Transverse colon (tissue), 4 donors: ENCODE data around the gene ZFHX3. TPM values are rescaled to one million over a fixed set of nuclear protein-coding genes. Genes with fewer than 3 reads are reported as not detected.

Source experiments
- DNase-seq: peaks from one replicate; pipeline ENCODE4 v3.0.0-alpha.2; 2019
- H3K27ac ChIP-seq, 4 donors: fragments of 200-600 bp; sonication (generic); 2 replicates each; pipeline ENCODE4 v1.5.1; 2016 to 2018; ENCODE audit warnings: inconsistent platforms in 4 of 4
- H3K27me3 ChIP-seq: fragments of 200-600 bp; sonication (generic); 2 replicates; pipeline ENCODE4 v1.5.1; 2017; ENCODE audit warnings: inconsistent platforms
- H3K36me3 ChIP-seq, 4 donors: fragments of 200-600 bp; sonication (generic); 2 replicates each; pipeline ENCODE4 v1.5.1; 2017 to 2019; ENCODE audit warnings: inconsistent platforms in 4 of 4
- H3K4me1 ChIP-seq, 4 donors: fragments of 200-600 bp; sonication (generic); 2 replicates each; pipeline ENCODE4 v1.5.1; 2017 to 2020; ENCODE audit warnings: inconsistent platforms in 4 of 4
- H3K4me3 ChIP-seq, 4 donors: fragments of 200-600 bp; sonication (generic); 1 replicate in 1 of 4; 2 replicates in 3 of 4; pipeline versions ENCODE4 v1.5.1 to v1.6.1; 2017 to 2019; ENCODE audit warnings: inconsistent platforms in 4 of 4
- H3K9me3 ChIP-seq, 2 donors: fragments of 200-600 bp; sonication (generic); 2 replicates each; pipeline ENCODE4 v1.5.1; 2017 to 2019; ENCODE audit warnings: inconsistent platforms in 2 of 2
- CTCF ChIP-seq, 5 experiments: fragments of 200-600 bp in 3 of 5; fragments of 450-650 bp in 2 of 5; sonication (generic) in 3 of 5; IDR thresholded peaks; 1 replicate in 2 of 5; 2 replicates in 3 of 5; pipeline ENCODE4 v1.5.1; 2016 to 2017; ENCODE audit warnings: antibody characterized with exemption in 5 of 5, inconsistent platforms in 3 of 5, mild to moderate bottlenecking in 2 of 5, moderate library complexity in 1 of 5
- EP300 ChIP-seq: sonication (generic); formaldehyde crosslinking; IDR thresholded peaks from one replicate; pipeline ENCODE4 v1.6.1; 2017; ENCODE audit warnings: antibody characterized with exemption, low read depth
- POLR2A ChIP-seq: fragments of 450-650 bp; IDR thresholded peaks from one replicate; pipeline ENCODE4 v1.6.1; 2016; ENCODE audit warnings: antibody characterized with exemption, mild to moderate bottlenecking, moderate library complexity
- POLR2AphosphoS5 ChIP-seq, 3 donors: sonication (generic); formaldehyde crosslinking; IDR thresholded peaks; one replicate each; pipeline ENCODE4 v1.6.1; 2016; ENCODE audit warnings: antibody characterized with exemption in 3 of 3
- WGBS, 2 donors: methylation state at CpG; one replicate each; pipeline ENCODE4 v1.1.5; 2018; ENCODE audit warnings: low coverage in 1 of 2; 5-methylcytosine and 5-hydroxymethylcytosine counted together
- in situ Hi-C, 4 donors: fragments of 200-750 bp; cut with MboI; loops; one replicate each; pipeline versions ENCODE4 v1.15.0 to v1.15.1; 2017; ENCODE audit warnings: low sequenced_read_pairs in 3 of 4, low pct_ligation_motif_present in 1 of 4, low pct_unique_long_range_greater_than_20kb in 1 of 4
- intact Hi-C: fragments of 100-400 bp; cut with DNase I; formaldehyde crosslinking; loops from one replicate; pipeline ENCODE4 v1.15.1; 2023; ENCODE audit warnings: low total_unique reads
- total RNA-seq, 4 donors: library from RNA; depleted of rRNA; stranded (reverse); fragments of >200 nt; gene quantifications; one replicate each; pipeline ENCODE4 v1.1.0, GENCODE V29; 2016

Gene ZFHX3
- total RNA-seq, 4 donors from 2014 or later = 12.3 to 23.7 (median 15.3) TPM

DNA sequence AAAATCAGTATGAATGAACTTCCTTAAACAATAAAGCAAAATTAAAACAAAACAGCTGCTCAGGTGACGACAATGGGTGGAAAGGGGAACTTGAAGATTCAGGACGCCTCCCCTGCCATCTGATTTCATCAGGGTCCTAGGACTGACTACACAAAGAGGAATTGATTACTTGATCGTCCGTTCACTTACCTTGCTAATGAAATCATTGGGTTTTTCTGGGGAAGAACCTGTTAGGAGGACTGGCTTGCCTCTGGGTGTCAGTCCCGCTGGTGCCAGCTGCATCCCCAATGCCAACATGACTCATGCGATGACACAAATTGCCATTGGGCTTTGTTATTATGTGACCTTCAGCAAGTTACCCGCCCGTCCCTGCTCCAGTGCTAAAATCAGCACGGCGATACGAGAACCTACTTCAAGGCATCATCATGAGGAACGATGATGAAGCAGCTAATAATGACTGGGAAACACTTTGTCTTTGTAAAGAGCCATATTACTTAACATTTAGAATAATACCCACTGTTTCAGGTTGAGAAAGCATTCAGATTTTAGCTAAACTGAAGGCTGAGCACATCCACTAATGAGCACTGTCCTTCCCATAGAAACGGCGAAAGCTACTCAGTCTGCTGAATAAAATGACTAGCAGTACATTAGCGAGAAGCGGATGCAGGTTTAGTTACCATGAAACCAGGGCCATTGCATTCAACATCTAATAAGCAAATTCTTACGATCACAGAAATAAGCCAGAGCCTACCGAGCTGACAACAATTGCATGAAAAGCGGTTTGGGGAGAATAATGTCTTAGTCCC lies 139.4 kb downstream of the ZFHX3 start:
- Histone ChIP-seq H3K4me3 (no peak overlapping the region), H3K9me3 (no peaks in the 10 kb centered on the region), H3K4me1 (no peaks in the 10 kb centered on the region), H3K27ac (no peak overlapping the region), H3K27me3 (no peaks in the 10 kb centered on the region), H3K36me3 (no peaks in the 10 kb centered on the region)
- DNase-seq = no peak
- in situ Hi-C loops = no loop called here
- intact Hi-C loops = no loop called here
- TF ChIP-seq POLR2AphosphoS5 (IDR thresholded peaks at IDR 0.05) = no peak
- no peak for TF ChIP-seq CTCF (IDR thresholded peaks at IDR 0.05)
- no peak for TF ChIP-seq EP300
- TF ChIP-seq POLR2A = no peak
- 90 to 92% methylated on average over 17 to 19 of the region's 19 CpGs for WGBS, 2 donors

- H3K27ac ChIP-seq = no peak overlapping the region
- H3K27me3 ChIP-seq = no peaks in the 10 kb centered on the region
- no peaks in the 10 kb centered on the region for H3K9me3 ChIP-seq
- no peaks in the 10 kb centered on the region for H3K36me3 ChIP-seq
- H3K4me3 ChIP-seq = no peak overlapping the region
- intact Hi-C loops = no loop called here
- in situ Hi-C loops = no loop called here
- H3K4me1 ChIP-seq = no peaks in the 10 kb centered on the region
- WGBS, 2 donors = 80% methylated on average over 4 of the region's 4 CpGs; no CpG with 5 or more reads in 1 of the 2 donors
- TF ChIP-seq CTCF (IDR thresholded peaks at IDR 0.05) = no peak
- TF ChIP-seq POLR2AphosphoS5 (IDR thresholded peaks at IDR 0.05) = no peak
- TF ChIP-seq EP300 = no peak
- no peak for TF ChIP-seq POLR2A
- DNase-seq = no peak
These were observed 142.3 kb downstream of the ZFHX3 start for GRCh38 chr16:72905581-72905980.

DNA sequence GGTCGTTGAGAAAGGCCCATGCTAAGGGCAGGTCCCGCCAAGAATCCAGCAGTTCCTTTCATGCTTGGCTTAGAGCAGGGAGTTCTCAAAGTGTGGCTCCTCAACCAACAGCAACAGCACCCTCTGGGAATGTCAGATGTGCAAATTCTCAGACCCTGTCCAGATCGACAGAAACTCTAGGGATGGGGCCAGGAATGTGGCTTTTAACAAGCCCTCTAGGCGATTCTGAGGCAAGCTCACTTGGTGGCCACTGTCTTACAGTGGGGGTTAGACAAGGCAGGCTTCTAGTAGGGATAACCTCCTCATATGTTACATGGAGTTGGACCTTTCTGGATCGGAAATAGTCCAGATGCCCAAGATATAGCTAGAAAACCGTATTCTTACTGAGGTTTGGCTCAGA lies 144.8 kb downstream of the ZFHX3 start:
- TF ChIP-seq POLR2AphosphoS5 (IDR thresholded peaks at IDR 0.05) (no peak), POLR2A (no peak), CTCF (IDR thresholded peaks at IDR 0.05) (no peak), EP300 (no peak)
- DNase-seq = no peak
- 76 to 89% methylated on average over 2 to 6 of the region's 6 CpGs for WGBS, 2 donors
- peaks cover 0 to 6% (median 0%) of the 10 kb centered on the region in 4 donors for H3K4me1 ChIP-seq
- in situ Hi-C loops (no loop called here), intact Hi-C loops (no loop called here)
- no peaks in the 10 kb centered on the region for H3K36me3 ChIP-seq
- H3K4me3 ChIP-seq = no peak overlapping the region
- no peaks in the 10 kb centered on the region for H3K27me3 ChIP-seq
- H3K9me3 ChIP-seq = no peaks in the 10 kb centered on the region
- H3K27ac ChIP-seq = no peak overlapping the region

DNA sequence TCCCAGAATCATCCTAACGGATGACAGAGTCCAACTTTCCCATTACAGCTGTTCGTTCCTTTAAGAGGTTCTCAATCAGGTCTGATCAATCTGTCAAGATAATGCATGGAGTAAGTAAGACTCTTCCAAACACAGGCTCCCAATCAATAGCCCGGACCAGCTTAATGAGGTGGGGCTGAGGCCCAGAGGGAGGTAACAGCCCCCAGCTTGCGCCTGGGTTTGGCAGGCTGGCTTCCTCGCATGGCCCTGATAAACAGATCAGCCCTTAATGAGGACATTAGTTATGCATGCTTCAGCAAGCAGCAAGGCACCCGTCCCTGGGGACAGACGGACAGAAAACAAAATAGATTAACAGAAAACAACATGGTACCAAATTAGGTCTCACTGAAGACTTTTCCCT lies 145.7 kb downstream of the ZFHX3 start:
- Histone ChIP-seq H3K4me3 (no peak overlapping the region), H3K36me3 (no peaks in the 10 kb centered on the region), H3K9me3 (no peaks in the 10 kb centered on the region), H3K4me1 (peaks cover 0 to 9% (median 0%) of the 10 kb centered on the region in 4 donors), H3K27me3 (no peaks in the 10 kb centered on the region), H3K27ac (no peak overlapping the region)
- WGBS, 2 donors = 89 to 92% methylated on average over 6 to 7 of the region's 7 CpGs
- in situ Hi-C loops = no loop called here
- intact Hi-C loops = no loop called here
- TF ChIP-seq POLR2A (no peak), POLR2AphosphoS5 (IDR thresholded peaks at IDR 0.05) (no peak), EP300 (no peak), CTCF (IDR thresholded peaks at IDR 0.05) (no peak)
- no peak for DNase-seq
